CD4-positive, alpha-beta T cell (primary cell): ENCODE measurements around the gene KCNMA1. TPM values are rescaled to one million over a fixed set of nuclear protein-coding genes. Genes with fewer than 3 reads are reported as not detected.

Source experiments
- ATAC-seq: fragments of 200-7000 bp; cut with Tn5 transposase; one replicate; pipeline ENCODE4 v1.10.0; 2022; ENCODE audit warnings: mild to moderate bottlenecking; ENCODE audit not compliant: poor library complexity
- CTCF ChIA-PET: fragments of 350-600 bp; sonication (Branson Sonifier 250); formaldehyde crosslinking; loops from one replicate; lab custom pipeline; 2021; ENCODE audit warnings: antibody characterized with exemption, inconsistent platforms; lab: Charles Lee
- POLR2A ChIA-PET: fragments of 350-600 bp; sonication (Branson Sonifier 250); formaldehyde crosslinking; loops from one replicate; lab custom pipeline; 2021; ENCODE audit warnings: antibody characterized with exemption, inconsistent platforms; lab: Charles Lee
- DNase-seq, 14 experiments: peaks; one replicate each; pipeline ENCODE4 v3.0.0-alpha.2; 2013 to 2020; ENCODE audit warnings: mixed read lengths in 2 of 14
- H3K27ac ChIP-seq, 2 donors: one replicate each; pipeline versions ENCODE4 v1.5.1 to v1.7.0; 2013; ENCODE audit warnings: low read length in 2 of 2, low read depth in 1 of 2, mild to moderate bottlenecking in 1 of 2
- H3K27me3 ChIP-seq, 2 experiments: 1 replicate in 1 of 2; 2 replicates in 1 of 2; pipeline versions ENCODE4 v1.6.1 to v1.7.0; 2013; ENCODE audit warnings: low read length in 2 of 2, control low read depth in 1 of 2, mild to moderate bottlenecking in 1 of 2, moderate library complexity in 1 of 2; ENCODE audit not compliant: insufficient read depth in 2 of 2, control insufficient read depth in 1 of 2
- H3K36me3 ChIP-seq: one replicate; pipeline ENCODE4 v1.6.1; 2013; ENCODE audit warnings: low read length, control low read depth; ENCODE audit not compliant: insufficient read depth
- H3K4me1 ChIP-seq: one replicate; pipeline ENCODE4 v1.6.1; 2013; ENCODE audit warnings: low read length, control low read depth; ENCODE audit not compliant: insufficient read depth
- H3K4me3 ChIP-seq: one replicate; pipeline ENCODE4 v1.5.1; 2013; ENCODE audit warnings: mild to moderate bottlenecking, low read length, moderate library complexity
- H3K9me3 ChIP-seq, 2 experiments: 1 replicate in 1 of 2; 2 replicates in 1 of 2; pipeline versions ENCODE4 v1.6.1 to v1.7.0; 2013; ENCODE audit warnings: low read length in 2 of 2, mild to moderate bottlenecking in 2 of 2, control low read depth in 1 of 2, moderate library complexity in 1 of 2; ENCODE audit not compliant: control insufficient read depth in 1 of 2, insufficient read depth in 1 of 2
- H3K27ac Mint-ChIP-seq: one replicate; pipeline ENCODE4 v1.8.0; 2020; ENCODE audit warnings: mixed read lengths
- H3K27me3 Mint-ChIP-seq: one replicate; pipeline ENCODE4 v1.8.0; 2021; ENCODE audit warnings: mixed read lengths
- H3K36me3 Mint-ChIP-seq: one replicate; pipeline ENCODE4 v1.8.0; 2021; ENCODE audit warnings: low read depth, mixed read lengths
- H3K4me1 Mint-ChIP-seq: one replicate; pipeline ENCODE4 v1.8.0; 2021; ENCODE audit warnings: low read depth, mixed read lengths
- H3K4me3 Mint-ChIP-seq: one replicate; pipeline ENCODE4 v1.8.0; 2020; ENCODE audit warnings: mild to moderate bottlenecking, mixed read lengths
- H3K9me3 Mint-ChIP-seq: one replicate; pipeline ENCODE4 v1.8.0; 2020; ENCODE audit warnings: mixed read lengths
- intact Hi-C, 2 experiments: fragments of 100-400 bp; cut with DNase I in 1 of 2; cut with micrococcal nuclease in 1 of 2; formaldehyde crosslinking; loops; one replicate each; pipeline versions ENCODE4 v1.15.1 to v1.9.0; 2023 to 2025; cut with DNase I, micrococcal nuclease
- total RNA-seq, 174 experiments: library from RNA in 2 of 174; stranded (reverse) in 2 of 174; gene quantifications; one replicate each; pipeline ENCODE4 v1.2.3 and lab custom pipeline; 2021 to 2026
- TF ChIP-seq, protein P1 (sequence below): fragments of 200-600 bp; IDR thresholded peaks from one replicate; pipeline ENCODE4 v1.8.0; 2022; ENCODE audit warnings: antibody characterized with exemption, mild to moderate bottlenecking

KCNMA1 gene
- total RNA-seq, 2 experiments from 2014 or later = not detected

DNA sequence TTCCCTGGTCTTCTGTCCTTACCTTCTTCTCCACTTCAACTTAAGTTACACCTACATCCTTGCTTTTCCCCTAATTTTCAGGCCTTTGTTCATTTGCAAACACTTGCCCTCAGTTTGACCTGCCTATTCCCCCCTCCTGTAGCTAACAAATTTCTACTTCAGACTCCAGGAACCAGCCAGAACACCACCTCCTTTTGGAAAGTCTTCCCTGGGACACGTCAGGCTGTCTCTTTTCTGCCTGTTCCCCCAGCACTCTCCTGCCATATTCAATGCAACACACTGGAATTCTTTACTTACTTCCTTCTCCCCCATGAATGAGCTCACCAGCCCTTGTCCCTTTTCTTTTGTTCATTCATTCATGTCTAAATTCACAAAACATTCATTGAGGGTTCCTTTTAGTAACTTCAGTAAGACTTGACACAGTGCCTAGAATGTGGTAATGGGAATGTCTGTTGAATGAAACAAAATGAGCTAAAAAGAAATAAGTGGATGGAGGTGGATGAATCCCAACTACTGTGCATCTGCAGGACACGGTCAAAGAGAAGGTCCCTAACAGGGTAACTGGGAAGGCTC is 478.0 kb downstream of the KCNMA1 start:
- Mint-ChIP-seq H3K36me3 (no peaks in the 10 kb centered on the region), H3K27me3 (peaks cover 36% of the 10 kb centered on the region), H3K9me3 (no peaks in the 10 kb centered on the region), H3K4me3 (no peak overlapping the region), H3K4me1 (no peaks in the 10 kb centered on the region), H3K27ac (no peak overlapping the region)
- ChIA-PET POLR2A (no interaction called here), CTCF (no interaction called here)
- ATAC-seq (no peak), DNase-seq (no peak)
- H3K4me1 ChIP-seq = no peaks in the 10 kb centered on the region
- no peaks in the 10 kb centered on the region for H3K36me3 ChIP-seq
- peaks cover 1 to 17% of the 10 kb centered on the region in 2 experiments for H3K27me3 ChIP-seq
- H3K9me3 ChIP-seq = no peaks in the 10 kb centered on the region
- intact Hi-C loops = no loop called here
- no peak overlapping the region for H3K27ac ChIP-seq
- no peak overlapping the region for H3K4me3 ChIP-seq
- TF ChIP-seq, protein P1, sequence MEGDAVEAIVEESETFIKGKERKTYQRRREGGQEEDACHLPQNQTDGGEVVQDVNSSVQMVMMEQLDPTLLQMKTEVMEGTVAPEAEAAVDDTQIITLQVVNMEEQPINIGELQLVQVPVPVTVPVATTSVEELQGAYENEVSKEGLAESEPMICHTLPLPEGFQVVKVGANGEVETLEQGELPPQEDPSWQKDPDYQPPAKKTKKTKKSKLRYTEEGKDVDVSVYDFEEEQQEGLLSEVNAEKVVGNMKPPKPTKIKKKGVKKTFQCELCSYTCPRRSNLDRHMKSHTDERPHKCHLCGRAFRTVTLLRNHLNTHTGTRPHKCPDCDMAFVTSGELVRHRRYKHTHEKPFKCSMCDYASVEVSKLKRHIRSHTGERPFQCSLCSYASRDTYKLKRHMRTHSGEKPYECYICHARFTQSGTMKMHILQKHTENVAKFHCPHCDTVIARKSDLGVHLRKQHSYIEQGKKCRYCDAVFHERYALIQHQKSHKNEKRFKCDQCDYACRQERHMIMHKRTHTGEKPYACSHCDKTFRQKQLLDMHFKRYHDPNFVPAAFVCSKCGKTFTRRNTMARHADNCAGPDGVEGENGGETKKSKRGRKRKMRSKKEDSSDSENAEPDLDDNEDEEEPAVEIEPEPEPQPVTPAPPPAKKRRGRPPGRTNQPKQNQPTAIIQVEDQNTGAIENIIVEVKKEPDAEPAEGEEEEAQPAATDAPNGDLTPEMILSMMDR = no peak

- H3K36me3 ChIP-seq = no peaks in the 10 kb centered on the region
- H3K27me3 ChIP-seq = peaks cover 0 to 13% of the 10 kb centered on the region in 2 experiments
- DNase-seq (no peak), ATAC-seq (no peak)
- no peak overlapping the region for H3K4me3 Mint-ChIP-seq
- intact Hi-C loops = no loop called here
- H3K27me3 Mint-ChIP-seq = peaks cover 28% of the 10 kb centered on the region
- no peaks in the 10 kb centered on the region for H3K4me1 ChIP-seq
- ChIA-PET CTCF (no interaction called here), POLR2A (no interaction called here)
- no peaks in the 10 kb centered on the region for H3K9me3 Mint-ChIP-seq
- H3K9me3 ChIP-seq = no peaks in the 10 kb centered on the region
- H3K36me3 Mint-ChIP-seq = no peaks in the 10 kb centered on the region
- H3K27ac ChIP-seq = no peak overlapping the region
- TF ChIP-seq, protein P1 = no peak
- no peak overlapping the region for H3K27ac Mint-ChIP-seq
- no peak overlapping the region for H3K4me3 ChIP-seq
- H3K4me1 Mint-ChIP-seq = no peaks in the 10 kb centered on the region
Observed at GRCh38 chr10:77158666-77159065, 478.9 kb downstream of the KCNMA1 start.

DNA sequence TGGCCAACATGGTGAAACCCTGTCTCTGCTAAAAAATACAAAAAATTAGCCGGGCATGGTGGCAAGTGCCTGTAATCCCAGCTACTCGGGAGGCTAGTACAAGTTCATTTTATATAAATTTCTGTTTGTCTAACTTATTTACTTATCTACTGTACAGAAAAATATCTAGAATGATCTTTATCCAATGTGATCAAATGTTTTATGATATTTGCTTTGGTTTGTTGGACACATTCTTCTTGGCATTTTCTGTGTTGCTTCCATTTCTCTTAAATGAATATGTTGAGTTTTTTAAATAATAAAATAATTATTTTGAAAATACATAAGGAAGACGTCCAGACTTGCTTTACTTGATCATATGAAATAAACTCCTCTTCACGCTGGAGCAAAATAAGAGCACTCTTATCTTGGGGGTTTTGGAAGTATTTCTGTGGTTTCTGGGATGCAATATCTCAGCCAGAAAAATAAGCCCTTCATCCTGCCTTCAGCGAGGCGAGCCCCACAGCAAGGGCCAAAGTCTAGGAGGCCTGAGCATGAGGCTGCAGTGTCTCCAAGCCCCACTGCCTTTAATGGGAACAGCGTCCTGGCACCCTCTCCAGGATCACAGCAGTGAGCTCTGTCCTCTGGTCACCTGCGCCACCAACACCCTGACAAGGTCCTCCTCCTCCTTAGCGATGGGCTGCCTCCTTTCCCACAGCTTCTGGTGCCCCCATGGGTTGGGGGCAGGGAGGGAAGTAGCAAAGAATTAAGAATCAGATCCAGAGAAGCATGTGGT is 480.2 kb downstream of the KCNMA1 start:
- intact Hi-C loops = no loop called here
- DNase-seq (no peak), ATAC-seq (no peak)
- Mint-ChIP-seq H3K4me1 (no peaks in the 10 kb centered on the region), H3K4me3 (no peak overlapping the region), H3K36me3 (no peaks in the 10 kb centered on the region), H3K27me3 (peaks cover 20% of the 10 kb centered on the region), H3K9me3 (no peaks in the 10 kb centered on the region), H3K27ac (no peak overlapping the region)
- TF ChIP-seq, protein P1 = no peak
- ChIA-PET POLR2A (no interaction called here), CTCF (no interaction called here)
- Histone ChIP-seq H3K36me3 (no peaks in the 10 kb centered on the region), H3K4me3 (no peak overlapping the region), H3K9me3 (no peaks in the 10 kb centered on the region), H3K27ac (no peak overlapping the region), H3K27me3 (peaks cover 0 to 5% of the 10 kb centered on the region in 2 experiments), H3K4me1 (no peaks in the 10 kb centered on the region)
